ENCODE data around the gene SAC3D1. TPM values are rescaled to one million over a fixed set of nuclear protein-coding genes. Genes with fewer than 3 reads are reported as not detected.

The SAC3D1 gene
- total and polyA plus RNA-seq, 9 of the 15 experiments (the other 6 are each of a cell fraction or from before 2014, with no cell fraction given): 0.20 to 35.2 (median 5.8) TPM

DNA sequence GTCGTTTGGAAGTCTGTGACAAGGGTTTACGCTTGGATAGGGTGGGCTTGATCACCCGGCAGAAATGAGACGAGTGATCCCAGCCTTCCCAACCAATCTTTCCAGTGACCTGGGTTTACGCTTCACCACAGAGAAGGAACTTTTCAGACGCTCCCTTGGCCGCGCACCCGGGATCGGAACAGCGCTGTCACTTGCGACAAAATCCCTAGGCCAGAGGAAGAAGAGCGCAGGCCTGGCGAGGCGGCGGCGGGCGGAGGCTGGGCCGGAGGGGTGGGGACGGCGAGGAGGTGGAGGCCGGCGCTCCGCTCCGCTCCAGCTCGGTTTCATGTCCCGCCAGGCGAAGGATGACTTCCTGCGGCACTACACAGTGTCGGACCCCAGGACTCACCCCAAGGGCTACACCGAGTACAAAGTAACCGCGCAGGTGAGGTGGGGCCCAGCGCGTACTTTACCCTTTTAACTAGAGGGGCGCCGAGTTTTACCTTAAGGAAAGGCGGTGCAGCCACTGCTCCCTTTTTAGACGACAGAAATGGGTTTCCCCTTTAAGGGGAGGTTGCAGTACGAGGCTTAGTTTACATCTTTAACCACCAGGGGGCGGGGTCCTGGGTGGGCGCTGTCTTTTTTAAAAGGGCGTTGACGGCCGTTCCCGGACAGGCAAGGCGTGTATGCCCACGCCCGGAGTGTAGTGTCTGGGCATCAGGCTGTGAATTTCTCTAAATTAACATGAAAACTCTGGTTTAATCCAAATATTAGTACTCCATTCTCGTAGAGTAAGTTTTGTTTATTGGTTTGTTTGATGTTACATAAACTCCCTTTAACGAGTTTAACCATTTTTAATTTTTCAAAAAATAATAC lies 13.6 kb upstream of the SAC3D1 start, which contains the start of gene SNX15 (continued):
- TF ChIP-seq HMGN3 (IDR thresholded peaks at IDR 0.05; ENCODE audit: borderline replicate concordance, extremely low read depth, insufficient read length, low read depth, low read length): peak; percentile 66
- no peak for TF ChIP-seq CBX1 (IDR thresholded peaks at IDR 0.05; ENCODE audit: low read depth)
- TF ChIP-seq SMAD4 (CRISPR knock-in tag; conservative IDR thresholded peaks at IDR 0.05): peak; percentile 76; the same call in 1 of the 2 replicates
- TF ChIP-seq RBM39 (optimal IDR thresholded peaks at IDR 0.05; ENCODE audit: low read depth, low read length): no peak
- peak; percentile 20 for TF ChIP-seq FIP1L1 (IDR thresholded peaks at IDR 0.05; ENCODE audit: low read depth, low read length, poor library complexity, severe bottlenecking)
- peak; percentile 34 for TF ChIP-seq TBP (optimal IDR thresholded peaks at IDR 0.05; ENCODE audit: low read depth, low read length)
- no peak for TF ChIP-seq SAFB2 (IDR thresholded peaks at IDR 0.05; ENCODE audit: borderline replicate concordance, low read depth, low read length, severe bottlenecking)
- no peak for TF ChIP-seq SLC30A9 (CRISPR knock-in tag; IDR thresholded peaks at IDR 0.05)
- no peak for TF ChIP-seq NCOA4 (IDR thresholded peaks at IDR 0.05; ENCODE audit: partially characterized antibody)
- peak; percentile 85 for TF ChIP-seq XRCC5 (IDR thresholded peaks at IDR 0.05; ENCODE audit: low read depth, low read length)
- no peak; the same call in 1 of the 2 replicates for TF ChIP-seq ZBTB7A (IDR thresholded peaks at IDR 0.05; ENCODE audit: borderline replicate concordance, control insufficient read depth, low read depth, low read length)
- TF ChIP-seq NFIC (IDR thresholded peaks at IDR 0.05): peak; percentile 73
- no peak for TF ChIP-seq XRCC4 (IDR thresholded peaks at IDR 0.05; ENCODE audit: extremely low read depth, insufficient read depth, insufficient read length)
- peak in 1 of 2 experiments; percentile 79; a peak in 1 of 3 replicates for TF ChIP-seq CBX3 (IDR thresholded peaks at IDR 0.05; ENCODE audit: borderline replicate concordance in 1 of 2, low read length in 2 of 2)
- TF ChIP-seq, protein P1, sequence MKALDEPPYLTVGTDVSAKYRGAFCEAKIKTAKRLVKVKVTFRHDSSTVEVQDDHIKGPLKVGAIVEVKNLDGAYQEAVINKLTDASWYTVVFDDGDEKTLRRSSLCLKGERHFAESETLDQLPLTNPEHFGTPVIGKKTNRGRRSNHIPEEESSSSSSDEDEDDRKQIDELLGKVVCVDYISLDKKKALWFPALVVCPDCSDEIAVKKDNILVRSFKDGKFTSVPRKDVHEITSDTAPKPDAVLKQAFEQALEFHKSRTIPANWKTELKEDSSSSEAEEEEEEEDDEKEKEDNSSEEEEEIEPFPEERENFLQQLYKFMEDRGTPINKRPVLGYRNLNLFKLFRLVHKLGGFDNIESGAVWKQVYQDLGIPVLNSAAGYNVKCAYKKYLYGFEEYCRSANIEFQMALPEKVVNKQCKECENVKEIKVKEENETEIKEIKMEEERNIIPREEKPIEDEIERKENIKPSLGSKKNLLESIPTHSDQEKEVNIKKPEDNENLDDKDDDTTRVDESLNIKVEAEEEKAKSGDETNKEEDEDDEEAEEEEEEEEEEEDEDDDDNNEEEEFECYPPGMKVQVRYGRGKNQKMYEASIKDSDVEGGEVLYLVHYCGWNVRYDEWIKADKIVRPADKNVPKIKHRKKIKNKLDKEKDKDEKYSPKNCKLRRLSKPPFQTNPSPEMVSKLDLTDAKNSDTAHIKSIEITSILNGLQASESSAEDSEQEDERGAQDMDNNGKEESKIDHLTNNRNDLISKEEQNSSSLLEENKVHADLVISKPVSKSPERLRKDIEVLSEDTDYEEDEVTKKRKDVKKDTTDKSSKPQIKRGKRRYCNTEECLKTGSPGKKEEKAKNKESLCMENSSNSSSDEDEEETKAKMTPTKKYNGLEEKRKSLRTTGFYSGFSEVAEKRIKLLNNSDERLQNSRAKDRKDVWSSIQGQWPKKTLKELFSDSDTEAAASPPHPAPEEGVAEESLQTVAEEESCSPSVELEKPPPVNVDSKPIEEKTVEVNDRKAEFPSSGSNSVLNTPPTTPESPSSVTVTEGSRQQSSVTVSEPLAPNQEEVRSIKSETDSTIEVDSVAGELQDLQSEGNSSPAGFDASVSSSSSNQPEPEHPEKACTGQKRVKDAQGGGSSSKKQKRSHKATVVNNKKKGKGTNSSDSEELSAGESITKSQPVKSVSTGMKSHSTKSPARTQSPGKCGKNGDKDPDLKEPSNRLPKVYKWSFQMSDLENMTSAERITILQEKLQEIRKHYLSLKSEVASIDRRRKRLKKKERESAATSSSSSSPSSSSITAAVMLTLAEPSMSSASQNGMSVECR (CRISPR knock-in tag; IDR thresholded peaks at IDR 0.05): peak; percentile 87
- no peak for TF ChIP-seq SETDB1 (IDR thresholded peaks at IDR 0.05; ENCODE audit: low read length)
- peak in 1 of 2 experiments; percentile 72; a peak in 2 of 4 replicates for TF ChIP-seq SRF (CRISPR knock-in tag; IDR thresholded peaks at IDR 0.05)
- TF ChIP-seq ZNF316 (IDR thresholded peaks at IDR 0.05): no peak
- TF ChIP-seq, protein P2, sequence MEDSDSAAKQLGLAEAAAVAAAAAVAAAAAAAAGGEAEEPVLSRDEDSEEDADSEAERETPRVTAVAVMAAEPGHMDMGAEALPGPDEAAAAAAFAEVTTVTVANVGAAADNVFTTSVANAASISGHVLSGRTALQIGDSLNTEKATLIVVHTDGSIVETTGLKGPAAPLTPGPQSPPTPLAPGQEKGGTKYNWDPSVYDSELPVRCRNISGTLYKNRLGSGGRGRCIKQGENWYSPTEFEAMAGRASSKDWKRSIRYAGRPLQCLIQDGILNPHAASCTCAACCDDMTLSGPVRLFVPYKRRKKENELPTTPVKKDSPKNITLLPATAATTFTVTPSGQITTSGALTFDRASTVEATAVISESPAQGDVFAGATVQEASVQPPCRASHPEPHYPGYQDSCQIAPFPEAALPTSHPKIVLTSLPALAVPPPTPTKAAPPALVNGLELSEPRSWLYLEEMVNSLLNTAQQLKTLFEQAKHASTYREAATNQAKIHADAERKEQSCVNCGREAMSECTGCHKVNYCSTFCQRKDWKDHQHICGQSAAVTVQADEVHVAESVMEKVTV (CRISPR knock-in tag; IDR thresholded peaks at IDR 0.05): no peak
- no peak for TF ChIP-seq LEF1 (IDR thresholded peaks at IDR 0.05)
- no peak for TF ChIP-seq ZNF551 (CRISPR knock-in tag; IDR thresholded peaks at IDR 0.05)
- TF ChIP-seq RAD21 (CRISPR knock-in tag; conservative IDR thresholded peaks at IDR 0.05 in 1 of 2, IDR thresholded peaks at IDR 0.05 in 1 of 2): peak; percentile 30 to 35; a peak in 3 of 4 replicates
